Esophagus squamous epithelium (tissue), 4 donors: ENCODE measurements around the gene RGS8.

Source experiments
- CTCF ChIP-seq, 6 experiments: fragments of 450-650 bp in 4 of 6; fragments of 200-600 bp in 2 of 6; sonication (generic) in 2 of 6; IDR thresholded peaks; one replicate each; pipeline ENCODE4 v1.5.1; 2016 to 2019; ENCODE audit warnings: antibody characterized with exemption in 6 of 6, mild to moderate bottlenecking in 4 of 6, moderate library complexity in 4 of 6
- POLR2A ChIP-seq, 4 donors: fragments of 450-650 bp; IDR thresholded peaks; one replicate each; pipeline ENCODE4 v1.6.1; 2017; ENCODE audit warnings: antibody characterized with exemption in 4 of 4, mild to moderate bottlenecking in 4 of 4, moderate library complexity in 3 of 4

- no peak for TF ChIP-seq POLR2A (IDR thresholded peaks at IDR 0.05)
- TF ChIP-seq CTCF (IDR thresholded peaks at IDR 0.05), result no peak
These were observed 4.0 kb downstream of the RGS8 start for GRCh38 chr1:182680408-182680807.
